GM18508 (cell line): ENCODE data around the gene ACP4.
A peak's percentile ranks its signal among the peaks of the same experiment; 100 is the strongest.
"Not testable (repeated sequence)": the region's sequence is repeated elsewhere in the genome, so short reads cannot be mapped to it uniquely, and the experiment has no call there.

Source experiments
- ATAC-seq: cut with Tn5 transposase; IDR thresholded peaks from one replicate; pipeline ENCODE4 v1.9.1; 2021; ENCODE audit warnings: moderate number of reproducible peaks; ENCODE audit not compliant: insufficient read depth, unreplicated experiment

The ACP4 gene

DNA sequence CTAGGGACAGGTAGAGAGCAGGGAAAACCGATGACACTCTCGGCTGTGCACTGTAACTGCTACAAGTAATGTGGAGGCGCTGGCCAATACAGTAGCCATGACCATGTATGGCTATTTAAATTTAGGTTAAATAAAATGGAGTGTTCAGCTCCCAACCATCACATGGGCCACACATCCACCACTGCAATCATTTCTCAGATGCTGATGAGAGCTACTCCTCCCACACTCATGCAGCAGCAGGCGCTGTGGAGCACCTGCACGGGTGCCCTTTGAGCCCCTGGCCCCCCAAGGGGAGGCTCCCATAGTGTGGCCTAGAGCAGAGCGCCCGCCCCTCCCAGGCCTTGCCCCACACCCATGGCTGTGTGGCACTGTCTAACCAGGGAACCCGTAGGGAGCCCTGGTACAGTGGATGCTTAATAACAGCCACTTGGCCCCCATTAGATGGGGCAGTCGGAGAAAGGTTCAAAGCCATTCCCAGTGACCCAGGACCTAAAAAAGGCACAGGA, 6.0 kb downstream of the ACP4 start:
- ATAC-seq = no peak

DNA sequence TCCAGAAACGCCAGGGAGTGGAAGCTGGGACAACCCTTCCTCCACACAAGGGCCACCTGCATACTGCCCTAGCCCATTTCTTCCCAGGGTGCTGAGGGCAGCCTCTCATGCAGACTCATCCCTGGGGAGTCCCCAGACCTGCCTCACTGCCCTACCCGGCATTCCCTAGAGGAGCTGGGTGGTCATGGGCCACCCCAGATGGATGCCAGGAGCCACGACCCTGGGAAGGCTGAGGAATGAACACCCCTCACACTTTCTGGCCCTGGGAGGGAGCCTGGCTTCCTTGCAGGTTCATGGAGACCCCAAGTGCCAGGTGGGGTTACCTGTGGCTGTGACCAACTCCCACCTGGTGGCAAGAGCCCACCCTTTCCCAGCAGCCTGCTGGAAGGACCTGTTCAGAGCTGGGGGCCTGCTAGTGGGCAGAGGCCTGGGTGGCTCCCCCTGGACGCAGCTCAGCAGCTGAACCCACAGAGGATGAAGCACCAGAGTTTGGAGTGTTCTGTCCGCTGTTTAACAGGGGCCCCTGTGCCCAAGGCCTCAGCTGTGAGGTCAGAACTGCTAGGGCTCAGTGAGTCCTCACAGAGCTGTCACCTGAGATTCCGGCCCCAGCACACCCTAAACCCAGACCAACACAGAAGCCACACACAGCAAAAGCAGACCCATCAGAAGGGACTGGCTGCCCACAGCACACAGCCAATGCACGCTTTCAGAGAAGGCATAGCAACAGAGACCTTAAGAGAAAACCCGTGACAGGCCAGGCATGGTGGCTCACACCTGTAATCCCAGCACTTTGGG, 6.6 kb downstream of the ACP4 start:
- ATAC-seq = no peak

DNA sequence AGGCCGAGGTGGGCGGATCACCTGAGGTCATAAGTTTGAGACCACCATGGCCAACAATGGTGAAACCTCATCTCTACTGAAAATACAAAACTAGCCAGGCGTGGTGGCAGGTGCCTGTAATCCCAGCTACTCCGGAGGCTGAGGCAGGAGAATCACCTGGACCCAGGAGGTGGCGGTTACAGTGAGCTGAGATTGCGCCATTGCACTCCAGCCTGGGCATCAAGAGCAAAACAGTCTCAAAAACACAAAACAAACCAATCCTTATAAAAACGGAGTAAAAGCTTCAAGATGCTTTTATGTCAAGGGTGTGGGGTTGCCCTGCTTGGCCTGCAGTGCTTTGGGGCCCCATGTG, 7.2 kb downstream of the ACP4 start:
- no peak for ATAC-seq

DNA sequence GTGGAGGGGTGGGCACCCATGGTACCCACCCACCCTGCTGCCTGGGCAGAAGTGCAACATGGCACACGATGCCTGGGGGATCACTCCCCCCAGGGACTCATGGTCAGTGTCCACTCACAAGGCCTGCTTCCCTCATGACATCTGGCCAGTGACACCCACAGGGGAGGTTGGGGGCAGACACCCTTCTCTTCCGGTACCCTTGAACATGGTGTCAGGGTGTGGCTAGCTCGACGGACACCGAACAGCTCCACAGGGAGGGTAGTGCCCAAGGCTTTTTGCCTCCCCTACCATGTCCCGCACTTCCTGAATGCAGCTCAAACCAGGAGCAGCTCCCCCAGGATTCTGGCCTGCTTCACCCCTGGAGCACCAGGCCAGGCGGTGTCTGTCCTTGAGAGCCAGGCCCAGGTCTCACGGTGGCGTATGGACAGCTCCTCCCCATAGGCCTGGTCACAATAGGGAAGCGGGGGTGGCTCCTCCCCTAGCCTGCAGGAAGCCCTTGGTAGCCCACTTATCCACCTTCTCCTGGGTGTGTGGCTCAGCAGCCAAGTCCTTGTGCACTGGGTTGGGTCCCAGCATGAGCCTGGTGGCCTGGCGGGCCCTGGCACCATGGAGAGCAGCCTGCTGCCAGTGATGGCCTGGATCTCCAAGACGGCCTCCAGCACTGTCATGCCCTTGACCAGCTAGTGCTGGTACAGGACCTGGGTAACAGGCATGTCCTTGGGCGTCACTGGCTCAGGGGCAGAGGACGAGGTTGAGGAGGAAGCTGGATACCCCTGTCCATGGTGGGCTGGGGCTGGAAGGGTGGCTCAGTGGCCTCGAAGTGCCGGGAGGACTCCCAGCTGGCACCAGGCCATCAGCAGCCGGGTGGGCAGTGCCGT, 7.8 kb downstream of the ACP4 start:
- ATAC-seq = no peak

DNA sequence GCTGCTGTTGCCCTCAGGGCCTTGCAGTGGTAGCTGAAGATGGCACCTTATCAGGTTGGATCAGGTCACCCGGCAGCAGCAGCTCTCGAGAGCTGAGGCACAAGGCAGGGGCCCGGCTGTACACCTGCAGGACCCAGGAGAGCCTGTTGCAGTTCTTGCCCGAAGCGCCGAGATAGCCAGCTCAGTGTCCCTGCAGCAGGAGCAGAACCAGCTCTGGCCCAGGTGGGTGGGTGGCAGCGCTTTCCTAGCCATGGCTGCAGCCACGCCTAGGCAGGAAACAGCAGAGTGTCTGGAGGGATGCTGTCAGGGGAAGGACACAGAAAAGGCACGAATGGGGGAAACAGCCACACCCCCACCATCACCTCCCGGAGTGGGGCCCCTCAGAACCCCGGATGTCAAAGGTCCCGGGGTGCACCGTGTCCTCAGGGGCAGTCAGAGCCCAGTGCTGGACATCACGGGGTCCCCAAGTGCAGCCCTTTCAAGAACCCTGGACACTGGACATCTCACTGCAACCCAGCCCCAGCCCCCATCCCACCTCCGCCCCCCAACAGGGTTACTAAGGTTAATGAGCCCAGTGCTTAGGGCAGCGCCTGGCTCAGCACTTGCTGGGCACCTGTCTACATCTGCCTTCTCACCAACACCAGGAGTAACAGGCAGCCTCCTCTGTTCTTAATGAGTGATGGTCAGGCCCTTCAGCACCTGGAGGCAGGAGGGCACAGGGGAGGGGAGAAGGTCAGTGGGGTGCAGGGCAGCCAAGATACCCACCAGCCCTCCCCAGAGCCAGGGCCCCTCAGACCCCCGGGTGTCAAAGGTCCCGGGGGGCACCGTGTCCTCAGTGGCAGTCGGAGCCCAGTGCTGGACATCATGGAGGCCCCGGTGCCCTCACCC, 8.7 kb downstream of the ACP4 start:
- ATAC-seq = no peak

DNA sequence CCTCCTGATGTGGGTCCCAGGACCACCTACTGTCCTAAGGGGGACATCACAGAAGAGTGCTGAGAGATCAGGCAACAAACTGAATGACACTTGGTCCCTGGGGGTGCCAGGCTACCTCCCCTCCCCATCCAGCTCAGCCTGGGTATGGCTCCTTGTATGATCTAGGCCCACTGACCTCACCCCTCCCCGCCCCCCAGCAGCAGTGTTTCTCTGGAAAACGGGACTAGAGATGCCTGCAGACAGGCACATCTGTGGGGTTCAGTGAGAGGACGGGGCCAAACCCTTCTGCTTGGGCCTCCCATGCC, 9.3 kb downstream of the ACP4 start:
- no peak for ATAC-seq

DNA sequence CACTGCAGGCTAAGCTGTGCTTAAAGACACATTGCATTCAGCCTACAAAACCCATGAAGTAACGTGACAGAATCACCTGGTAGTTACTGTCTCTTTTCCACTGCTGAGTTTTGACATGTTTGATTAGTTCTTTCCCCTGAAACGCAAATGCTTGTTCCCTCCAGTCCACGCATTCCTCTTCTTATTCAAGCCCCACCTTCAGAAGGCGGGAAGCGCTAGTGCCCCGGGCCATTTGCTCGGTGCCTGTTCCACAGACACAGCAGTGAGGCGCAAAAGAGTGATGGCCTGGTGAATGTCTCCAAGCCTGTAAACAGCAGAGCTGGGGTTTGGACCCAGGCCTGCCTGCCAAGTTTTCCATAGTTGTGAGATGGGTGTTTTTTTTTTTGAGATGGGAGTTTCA, 10.9 kb downstream of the ACP4 start:
- no peak for ATAC-seq

DNA sequence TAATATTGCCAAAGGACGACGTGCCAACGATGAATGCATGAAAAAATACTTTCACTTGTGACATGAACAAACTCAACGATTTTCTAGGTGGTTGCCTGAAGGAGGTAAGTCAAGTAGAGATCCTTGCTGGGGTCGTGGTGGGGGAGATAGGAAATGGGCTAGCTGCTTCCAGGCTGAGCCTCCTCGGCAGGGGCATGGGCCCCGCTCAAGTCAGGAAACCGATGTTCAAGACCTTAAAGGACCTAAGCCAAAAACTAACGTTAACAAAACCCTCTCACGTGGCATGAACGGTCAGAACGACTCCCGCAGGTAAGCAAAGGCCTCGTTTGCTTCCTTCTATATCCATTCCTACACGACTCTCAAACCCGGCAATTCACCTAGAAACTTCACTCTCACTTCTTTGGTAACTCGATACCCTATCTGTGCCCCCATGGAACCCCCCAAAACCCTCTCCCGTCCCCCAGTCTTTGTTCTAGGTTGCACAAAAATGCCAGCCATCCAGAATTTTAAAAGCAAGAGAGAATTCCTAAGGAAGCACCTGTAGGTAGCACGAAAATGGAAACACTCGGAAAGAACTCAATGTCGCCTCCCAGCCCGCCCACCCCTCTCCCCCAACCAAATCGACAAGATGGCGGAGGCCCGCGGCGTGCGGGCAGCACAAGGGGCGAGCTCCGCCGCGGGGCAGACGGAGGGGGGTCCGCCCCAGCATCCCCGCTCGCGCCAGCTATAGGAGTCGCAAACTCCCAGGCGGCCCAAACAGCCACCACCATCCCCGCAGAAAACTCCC, 13.6 kb downstream of the ACP4 start:
- ATAC-seq = no peak

DNA sequence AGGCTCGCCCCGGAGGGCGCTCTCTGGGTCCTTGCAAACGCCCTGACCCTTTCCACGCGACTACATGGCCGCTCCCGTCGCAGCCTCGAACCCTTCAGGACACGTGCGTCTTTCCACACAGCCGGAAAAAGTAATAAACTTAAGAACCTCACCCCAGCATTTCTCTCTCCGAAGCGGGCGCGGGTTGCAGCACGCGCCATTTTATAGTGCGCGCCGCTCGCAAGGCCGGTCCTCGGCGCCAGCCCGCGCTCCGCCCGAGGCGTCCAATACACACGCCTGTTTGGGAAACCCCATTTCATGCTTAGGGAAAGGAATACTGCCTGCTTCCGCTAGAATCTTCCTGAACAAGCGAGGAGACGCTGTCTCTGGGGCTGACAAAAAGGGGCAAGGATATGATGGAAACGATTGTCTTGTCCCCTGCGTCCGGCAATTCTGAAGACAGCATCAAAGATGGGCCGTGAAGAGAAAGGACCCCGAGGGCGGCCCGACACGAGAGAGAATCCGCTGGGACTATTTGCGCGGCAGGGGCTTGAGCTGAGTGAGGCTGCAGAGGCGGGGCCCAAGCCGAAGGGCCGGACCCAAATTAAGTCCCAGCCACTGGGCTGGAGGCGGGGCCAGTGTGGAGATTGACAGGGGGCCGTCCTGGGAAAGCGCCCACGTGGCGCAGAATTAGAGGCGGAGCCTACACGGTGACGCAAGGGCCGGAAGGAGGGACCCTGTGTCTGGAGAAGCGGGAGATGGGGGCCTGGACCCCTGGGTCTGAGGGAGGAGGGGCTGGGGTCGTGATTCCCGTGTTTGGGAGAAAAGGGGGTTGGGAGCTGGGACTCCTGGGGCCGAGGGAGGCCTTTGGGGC, 14.4 kb downstream of the ACP4 start:
- ATAC-seq = no peak

DNA sequence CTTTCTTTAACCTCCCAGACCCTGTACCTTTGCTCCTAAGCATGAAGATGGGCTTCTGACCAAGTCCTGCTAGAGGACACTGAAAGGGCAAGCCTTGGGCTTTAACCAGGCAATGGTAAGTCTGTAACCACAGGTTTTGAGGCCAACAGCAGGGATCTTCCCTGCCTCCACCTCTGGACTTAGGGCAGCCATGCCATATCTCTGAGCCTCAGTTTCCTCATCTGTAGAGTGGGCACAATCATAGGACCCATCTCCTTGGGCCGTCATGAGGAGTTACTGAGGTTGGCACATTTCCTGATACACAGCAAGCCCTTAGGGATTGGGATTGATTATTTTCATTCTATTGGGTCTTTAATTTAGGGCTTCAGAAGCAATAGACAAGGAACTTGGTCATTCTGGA, 18.6 kb downstream of the ACP4 start:
- ATAC-seq = no peak

DNA sequence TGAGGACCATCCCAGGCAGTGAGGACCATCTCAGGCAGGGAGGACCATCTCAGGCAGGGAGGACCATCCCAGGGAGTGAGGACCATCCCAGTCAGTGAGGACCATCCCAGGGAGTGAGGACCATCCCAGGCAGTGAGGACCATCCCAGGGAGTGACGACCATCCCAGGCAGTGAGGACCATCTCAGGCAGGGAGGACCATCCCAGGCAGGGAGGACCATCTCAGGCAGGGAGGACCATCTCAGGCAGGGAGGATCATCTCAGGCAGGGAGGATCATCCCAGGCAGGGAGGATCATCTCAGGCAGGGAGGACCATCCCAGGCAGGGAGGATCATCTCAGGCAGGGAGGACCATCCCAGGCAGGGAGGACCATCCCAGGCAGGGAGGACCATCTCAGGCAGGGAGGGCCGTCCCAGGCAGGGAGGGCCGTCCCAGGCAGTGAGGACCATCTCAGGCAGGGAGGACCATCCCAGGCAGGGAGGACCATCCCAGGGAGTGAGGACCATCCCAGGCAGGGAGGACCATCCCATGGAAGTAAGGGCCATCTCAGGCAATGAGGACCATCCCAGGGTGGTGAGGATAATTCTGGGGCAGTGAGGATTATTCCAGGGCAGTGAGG, 21.5 kb downstream of the ACP4 start:
- ATAC-seq = not testable (repeated sequence)

DNA sequence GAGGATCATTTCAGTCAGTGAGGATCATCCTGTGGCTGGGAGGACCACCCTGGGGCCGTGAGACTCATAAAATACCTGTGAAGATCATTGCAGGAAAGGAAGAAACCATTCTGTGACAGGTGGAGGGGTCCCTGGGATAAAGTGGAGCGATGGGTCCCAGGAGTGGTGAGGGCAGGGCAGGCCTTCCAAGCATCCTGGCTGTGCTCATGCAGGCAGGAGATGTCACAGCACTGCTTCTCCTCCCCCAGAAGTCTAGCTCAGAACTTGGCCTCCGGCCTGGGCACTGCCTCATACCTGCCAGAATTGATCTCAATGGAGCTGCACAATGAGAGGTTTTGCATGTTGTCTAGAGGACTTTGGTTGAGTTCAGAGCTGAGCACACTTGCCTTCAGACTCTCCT, 22.3 kb downstream of the ACP4 start:
- no peak for ATAC-seq

DNA sequence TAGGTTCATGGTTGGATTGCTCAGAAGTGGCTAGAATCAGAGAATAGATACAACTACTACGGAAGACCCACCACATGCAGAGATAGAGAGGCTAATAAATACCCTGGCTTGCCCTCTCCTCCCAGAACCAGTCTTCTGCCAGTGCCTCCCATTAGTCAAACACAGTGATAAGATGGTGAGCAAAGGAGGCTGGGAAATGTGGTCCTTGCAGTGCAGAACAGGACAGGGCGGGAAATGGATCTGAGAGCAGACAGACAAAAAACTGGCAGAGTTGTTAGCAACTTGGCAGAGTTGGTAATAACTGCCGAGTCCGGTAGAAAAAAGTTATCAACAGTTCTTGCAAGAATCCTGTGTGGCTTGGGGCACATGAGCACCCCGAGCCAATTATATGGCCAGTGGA, 24.7 kb downstream of the ACP4 start:
- ATAC-seq = no peak

DNA sequence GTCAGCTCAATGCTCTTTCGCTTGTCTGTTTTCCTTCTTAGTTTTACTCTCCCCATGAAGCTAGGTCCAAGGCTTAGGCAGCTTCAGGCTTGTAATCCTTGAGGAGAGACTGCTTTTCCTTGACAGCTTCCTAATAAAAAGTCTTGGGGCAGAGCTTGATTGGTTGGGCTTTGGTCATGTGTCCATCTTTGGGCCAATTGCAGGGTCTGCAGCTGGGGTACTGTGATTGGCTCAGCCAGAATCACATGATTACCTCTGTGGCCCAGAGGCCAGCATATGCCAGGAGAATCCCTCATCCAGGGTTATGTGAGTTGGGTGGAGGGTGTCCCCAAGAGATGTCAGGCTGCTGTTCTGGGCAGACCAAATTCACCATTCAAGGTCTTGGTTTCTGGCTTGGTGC, 25.2 kb downstream of the ACP4 start:
- no peak for ATAC-seq

DNA sequence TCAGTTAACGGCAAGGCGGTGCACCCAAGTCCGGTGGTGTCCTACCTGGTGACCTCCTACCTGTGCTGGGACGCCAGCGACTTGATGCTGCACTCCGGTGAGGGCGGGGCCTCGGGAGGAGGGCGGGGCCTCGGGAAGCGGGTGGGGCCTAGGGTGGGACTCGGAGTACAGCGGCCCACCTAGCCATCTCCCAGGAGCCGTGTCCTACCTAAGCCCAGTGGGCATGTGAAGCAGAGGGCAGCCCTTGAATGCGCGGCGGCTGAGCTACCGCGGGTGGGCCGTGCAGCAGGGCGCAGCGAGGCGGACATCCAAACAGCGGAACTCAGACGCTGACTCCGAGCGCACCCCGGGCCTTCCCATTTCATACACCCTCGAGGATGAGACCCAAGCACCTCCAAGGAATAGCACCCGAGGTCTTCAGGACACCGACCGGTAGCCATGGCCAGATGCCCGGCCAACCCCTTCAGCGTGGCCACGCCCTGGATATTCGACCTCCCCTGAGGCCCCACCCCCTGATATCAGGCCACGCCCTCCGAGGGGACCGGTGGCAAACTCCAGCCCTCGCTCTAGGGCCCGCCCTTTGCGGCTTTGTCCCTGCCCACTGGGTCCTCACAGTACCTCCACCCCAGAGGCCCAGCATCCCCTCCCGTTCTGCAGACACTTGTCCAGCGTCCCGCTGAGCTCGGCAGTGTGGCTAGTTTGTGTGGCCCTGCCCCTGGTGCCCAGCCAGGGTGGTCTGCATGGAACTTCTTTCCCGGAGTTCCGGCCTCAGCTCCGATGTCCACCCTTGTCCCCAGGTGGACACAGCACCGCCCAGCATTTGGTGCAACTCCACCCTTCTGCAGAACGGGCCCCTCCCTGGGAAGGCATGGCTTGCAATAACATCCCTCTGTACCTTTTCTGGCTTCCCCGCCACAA, 28.0 kb downstream of the ACP4 start:
- ATAC-seq = peak; percentile 26

DNA sequence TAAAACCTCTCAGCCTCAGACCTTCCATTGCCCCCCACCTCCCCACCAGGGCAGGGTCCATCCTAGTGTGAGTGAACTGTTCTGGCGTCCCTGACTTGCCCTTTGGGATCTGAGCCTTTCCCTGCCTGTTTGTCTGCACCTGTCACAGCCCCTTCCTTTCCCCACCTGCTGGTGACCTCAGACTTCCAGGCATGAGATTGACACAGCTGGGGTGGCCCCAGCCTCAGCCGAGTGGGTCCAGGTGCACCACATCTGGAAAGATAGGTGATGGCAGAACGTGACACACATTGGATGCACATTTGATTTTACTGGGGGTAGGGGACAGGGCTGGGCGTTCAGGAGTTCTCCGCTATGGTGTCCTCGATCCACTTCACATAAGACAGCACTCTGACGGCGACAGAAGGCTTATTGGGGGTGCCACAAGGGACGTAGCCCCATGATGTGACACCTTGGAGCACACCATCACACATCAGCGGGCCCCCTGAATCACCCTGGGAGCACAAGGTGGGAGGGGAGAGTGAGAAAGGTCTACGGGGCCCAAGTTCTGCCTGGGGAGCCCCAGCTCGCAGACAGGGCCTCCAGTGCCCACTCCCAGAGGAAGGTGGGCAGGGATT, 28.8 kb downstream of the ACP4 start:
- ATAC-seq = no peak

DNA sequence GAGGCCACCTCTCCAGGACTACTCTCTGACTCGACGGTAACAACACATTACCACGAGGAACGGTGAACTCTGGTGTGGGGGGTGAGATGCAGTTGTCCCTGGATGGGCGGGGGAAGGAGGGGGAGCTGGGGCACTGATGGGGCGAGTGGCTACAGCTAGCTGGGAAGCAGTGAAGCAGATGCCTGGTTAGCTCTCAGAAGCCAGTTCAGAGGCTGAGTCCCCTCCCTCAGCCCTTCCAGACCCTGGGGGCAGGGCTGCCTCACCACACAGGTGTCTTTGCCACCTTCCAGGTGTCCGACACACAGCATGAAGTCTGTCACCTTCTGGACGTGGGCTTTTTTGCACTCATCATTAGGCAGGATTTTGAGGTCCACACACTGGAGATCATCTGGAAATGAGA, 29.4 kb downstream of the ACP4 start:
- no peak for ATAC-seq
